GM06990 (cell line): Measurements from ENCODE around the gene CHAC1.

Source experiments
- DNase-seq: peaks from one replicate; pipeline ENCODE4 v3.0.0-alpha.2; 2011; ENCODE audit not compliant: insufficient read length; ENCODE audit errors: extremely low read depth
- H3K27me3 ChIP-seq: replicated peaks from 2 replicates; pipeline ENCODE4 v1.6.0; 2011; ENCODE audit warnings: low read length; ENCODE audit not compliant: control insufficient read depth, insufficient read depth
- H3K36me3 ChIP-seq: 2 replicates; pipeline ENCODE4 v1.5.1; 2011; ENCODE audit warnings: low read length; ENCODE audit not compliant: control insufficient read depth, insufficient read depth
- H3K4me3 ChIP-seq: replicated peaks from 2 replicates; pipeline ENCODE4 v1.5.1; 2011; ENCODE audit warnings: low read depth, mild to moderate bottlenecking, control low read depth, low read length
- TF ChIP-seq, protein P1 (sequence below): IDR thresholded peaks from 2 replicates; pipeline ENCODE4 v1.5.1; 2011; ENCODE audit warnings: low read length, control low read depth, mild to moderate bottlenecking, inconsistent platforms; ENCODE audit not compliant: insufficient read depth, poor library complexity, severe bottlenecking

The CHAC1 gene

DNA sequence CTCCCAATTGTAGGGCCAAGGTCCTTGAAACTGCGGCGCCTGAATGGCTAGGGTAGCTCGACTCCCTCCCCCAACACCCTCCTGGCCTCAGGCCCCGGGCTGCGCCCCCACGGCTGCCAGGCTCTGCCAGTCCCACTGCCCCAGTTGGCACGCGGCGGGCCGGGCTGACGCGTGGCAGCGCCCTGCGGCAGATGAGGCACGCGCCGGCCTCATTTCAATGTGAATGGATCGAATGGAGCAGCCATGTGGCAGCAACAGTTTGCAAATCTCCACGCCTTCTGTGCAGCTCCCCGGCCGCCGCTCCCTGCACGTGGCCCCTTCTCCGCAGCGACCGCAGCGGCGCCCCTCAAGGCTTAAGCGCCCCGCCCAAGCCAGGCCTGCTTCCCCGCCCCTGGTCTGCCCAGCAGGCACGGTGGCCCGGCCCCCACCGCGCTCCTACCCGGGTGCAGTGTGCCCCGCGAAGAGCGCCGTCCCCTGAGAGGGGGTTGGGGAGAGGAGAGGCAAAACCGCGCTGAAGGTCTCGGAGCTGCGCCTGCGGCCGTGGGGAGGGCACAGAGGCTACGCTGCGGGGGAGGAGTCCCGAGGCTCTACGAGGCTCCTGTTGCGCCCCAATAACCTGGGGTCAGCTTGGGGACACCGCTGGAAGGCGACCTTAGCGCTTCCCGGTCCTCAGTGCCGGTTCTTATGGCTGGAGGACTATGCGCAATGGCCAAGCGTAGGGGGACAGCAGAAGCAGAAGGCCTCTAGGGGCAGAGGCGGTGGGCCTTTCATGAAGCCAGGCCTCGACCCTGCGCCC, 27.2 kb upstream of the CHAC1 start:
- no peak for DNase-seq
- Histone ChIP-seq H3K36me3 (no peaks in the 10 kb centered on the region), H3K27me3 (peaks cover 4% of the 10 kb centered on the region; the same call in 1 of the 2 replicates), H3K4me3 (peak overlapping the region; percentile 11; the same call in 1 of the 2 replicates)
- TF ChIP-seq, protein P1, sequence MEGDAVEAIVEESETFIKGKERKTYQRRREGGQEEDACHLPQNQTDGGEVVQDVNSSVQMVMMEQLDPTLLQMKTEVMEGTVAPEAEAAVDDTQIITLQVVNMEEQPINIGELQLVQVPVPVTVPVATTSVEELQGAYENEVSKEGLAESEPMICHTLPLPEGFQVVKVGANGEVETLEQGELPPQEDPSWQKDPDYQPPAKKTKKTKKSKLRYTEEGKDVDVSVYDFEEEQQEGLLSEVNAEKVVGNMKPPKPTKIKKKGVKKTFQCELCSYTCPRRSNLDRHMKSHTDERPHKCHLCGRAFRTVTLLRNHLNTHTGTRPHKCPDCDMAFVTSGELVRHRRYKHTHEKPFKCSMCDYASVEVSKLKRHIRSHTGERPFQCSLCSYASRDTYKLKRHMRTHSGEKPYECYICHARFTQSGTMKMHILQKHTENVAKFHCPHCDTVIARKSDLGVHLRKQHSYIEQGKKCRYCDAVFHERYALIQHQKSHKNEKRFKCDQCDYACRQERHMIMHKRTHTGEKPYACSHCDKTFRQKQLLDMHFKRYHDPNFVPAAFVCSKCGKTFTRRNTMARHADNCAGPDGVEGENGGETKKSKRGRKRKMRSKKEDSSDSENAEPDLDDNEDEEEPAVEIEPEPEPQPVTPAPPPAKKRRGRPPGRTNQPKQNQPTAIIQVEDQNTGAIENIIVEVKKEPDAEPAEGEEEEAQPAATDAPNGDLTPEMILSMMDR = no peak

DNA sequence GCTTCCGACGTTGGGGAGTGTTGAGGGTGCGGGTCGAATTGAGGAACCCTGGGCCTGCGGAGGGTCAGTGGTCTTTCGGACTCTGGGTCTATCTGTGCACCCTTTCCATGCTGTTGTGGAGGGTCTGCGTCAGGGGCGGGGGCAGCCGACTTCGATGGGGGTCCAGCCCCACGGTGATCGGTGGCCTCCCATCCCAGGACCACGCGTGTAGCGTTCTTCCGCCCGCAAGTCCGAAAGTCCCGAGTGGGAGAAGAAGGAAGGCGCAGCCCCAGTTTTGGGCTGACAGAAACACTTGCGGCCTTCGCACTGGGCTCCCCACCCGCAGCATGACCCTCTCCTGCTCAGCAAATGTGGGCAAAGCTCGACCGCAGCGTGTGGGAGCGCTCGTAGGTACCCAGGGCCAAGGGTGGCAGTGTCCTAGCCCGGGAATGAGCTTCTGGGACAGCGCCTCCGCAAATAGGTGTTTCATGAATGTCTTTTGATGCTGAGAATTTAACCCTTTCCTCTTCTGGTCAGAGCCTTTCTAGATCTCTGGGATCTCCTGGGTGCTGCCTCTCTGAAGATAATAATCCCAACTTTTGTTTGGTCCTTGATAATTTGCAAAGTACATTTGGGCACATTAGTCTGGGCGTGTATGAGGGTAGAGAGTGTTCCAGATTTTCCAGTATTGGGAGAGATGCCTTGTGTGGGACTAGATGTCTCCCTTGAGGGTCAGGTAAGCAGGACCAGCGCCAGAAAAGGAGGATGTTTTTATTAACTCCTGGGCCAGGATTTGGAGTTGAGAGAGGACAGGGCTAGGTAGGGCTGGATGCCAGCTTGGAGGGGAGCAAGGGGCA, 26.4 kb upstream of the CHAC1 start:
- Histone ChIP-seq H3K27me3 (peaks cover 4% of the 10 kb centered on the region; the same call in 1 of the 2 replicates), H3K36me3 (no peaks in the 10 kb centered on the region), H3K4me3 (no peak overlapping the region)
- no peak for DNase-seq
- TF ChIP-seq, protein P1 = no peak

DNA sequence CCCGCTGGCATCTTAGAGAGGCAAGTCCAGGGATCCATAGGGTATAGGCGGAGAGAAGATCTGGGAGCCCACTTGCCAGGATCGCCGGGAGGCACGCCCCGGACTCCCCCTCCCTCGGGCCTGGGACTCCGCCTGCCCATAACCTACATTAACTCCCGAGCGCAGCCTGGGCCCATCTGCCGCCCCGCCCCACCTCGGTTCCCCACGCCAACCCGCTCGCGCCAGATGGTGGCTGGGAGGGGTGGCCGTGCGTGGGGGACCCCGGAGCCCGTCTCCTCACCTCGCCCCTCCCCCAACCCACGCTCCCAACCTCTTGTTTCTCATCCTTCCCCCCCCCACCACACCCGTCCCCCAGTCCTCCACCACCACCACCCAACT, 25.8 kb upstream of the CHAC1 start:
- no peak for DNase-seq
- TF ChIP-seq, protein P1 = no peak
- H3K36me3 ChIP-seq = no peaks in the 10 kb centered on the region
- peaks cover 4% of the 10 kb centered on the region; the same call in 1 of the 2 replicates for H3K27me3 ChIP-seq
- H3K4me3 ChIP-seq = no peak overlapping the region; the same call in 1 of the 2 replicates

DNA sequence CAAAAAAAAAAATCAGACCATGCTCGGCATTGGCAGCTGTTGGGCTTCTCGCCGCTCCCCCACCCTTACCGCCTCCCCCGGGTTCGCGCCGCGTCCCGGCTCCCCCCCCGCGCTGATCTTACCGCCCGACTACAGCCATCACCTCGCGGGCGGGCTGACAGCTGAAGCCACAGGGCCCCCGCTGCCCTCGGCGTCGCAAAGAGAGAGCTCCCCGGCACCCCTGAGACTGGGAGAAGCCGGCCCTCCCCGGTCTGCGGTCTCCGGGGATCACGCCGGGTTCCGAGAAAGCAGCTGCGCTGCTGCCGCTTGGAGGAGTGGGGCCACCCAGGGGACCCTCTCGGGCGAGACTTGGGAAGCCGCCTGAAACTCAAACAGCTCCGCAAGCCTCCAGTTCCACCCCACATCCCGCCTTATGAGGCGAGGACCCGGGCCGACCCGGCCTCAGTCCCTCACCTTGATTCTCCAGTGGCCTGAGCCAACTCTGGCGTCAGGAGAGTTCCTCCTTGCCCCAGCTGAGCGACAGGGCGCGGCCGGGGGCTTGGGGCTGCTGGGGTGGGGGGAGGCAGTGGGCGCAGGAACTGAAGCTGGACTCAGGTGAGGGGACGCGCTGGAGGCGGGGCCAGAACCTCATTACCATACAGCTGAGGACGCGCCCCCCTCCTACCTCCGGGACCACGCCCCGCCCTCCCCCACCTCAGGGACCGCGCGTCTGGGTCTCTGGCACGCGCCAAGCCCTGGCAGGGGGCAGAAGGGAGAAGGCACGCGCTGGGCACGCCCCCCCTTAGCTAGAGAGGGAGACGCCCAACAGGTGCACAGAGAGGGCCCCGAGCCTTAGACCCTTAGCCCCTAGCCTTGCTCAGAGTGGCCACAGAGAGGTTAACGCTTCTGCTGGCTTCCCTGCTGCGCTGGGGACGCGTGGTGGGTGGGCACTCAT, 25.1 kb upstream of the CHAC1 start:
- no peak for DNase-seq
- Histone ChIP-seq H3K4me3 (peak overlapping the region; percentile 56), H3K36me3 (no peaks in the 10 kb centered on the region), H3K27me3 (peaks cover 4% of the 10 kb centered on the region; the same call in 1 of the 2 replicates)
- TF ChIP-seq, protein P1 = no peak
